Choroid plexus epithelial cell (primary cell): Measurements from ENCODE around the gene ABTB1.

Experiments used
- DNase-seq: peaks from one replicate; pipeline ENCODE4 v3.0.0-alpha.2; 2010; ENCODE audit warnings: low read depth
- H3K4me3 ChIP-seq: 2 replicates; pipeline ENCODE4 v1.5.1; 2011; ENCODE audit warnings: low read depth, mild to moderate bottlenecking, control low read depth, low read length, moderate library complexity
- TF ChIP-seq, protein P1 (sequence below): conservative IDR thresholded peaks from 2 replicates; pipeline ENCODE4 v1.5.1; 2011; ENCODE audit warnings: low read depth, mild to moderate bottlenecking, control low read depth, inconsistent platforms, low read length, moderate library complexity

ABTB1 gene

DNA sequence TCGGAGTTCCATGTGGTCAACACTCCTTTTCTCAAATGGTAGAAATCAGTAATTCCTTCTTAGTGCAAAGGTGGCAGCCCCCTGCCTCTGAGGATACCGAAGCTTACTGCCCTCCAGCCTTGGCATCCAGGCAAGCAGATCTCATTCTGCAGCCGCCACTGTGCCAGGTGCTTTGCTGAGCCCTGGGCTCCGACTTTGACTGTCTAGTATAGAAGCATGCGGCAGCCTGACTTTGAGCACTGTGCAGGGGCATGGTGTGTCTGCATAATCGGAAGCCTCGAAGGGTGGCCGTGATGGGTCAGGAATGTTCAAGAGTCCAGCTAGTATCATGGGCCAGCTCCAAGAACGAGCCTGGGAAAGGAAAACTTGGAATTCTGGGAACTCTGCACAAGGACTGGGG lies 39.7 kb downstream of the ABTB1 start:
- H3K4me3 ChIP-seq = no peak overlapping the region
- no peak for DNase-seq
- TF ChIP-seq, protein P1, sequence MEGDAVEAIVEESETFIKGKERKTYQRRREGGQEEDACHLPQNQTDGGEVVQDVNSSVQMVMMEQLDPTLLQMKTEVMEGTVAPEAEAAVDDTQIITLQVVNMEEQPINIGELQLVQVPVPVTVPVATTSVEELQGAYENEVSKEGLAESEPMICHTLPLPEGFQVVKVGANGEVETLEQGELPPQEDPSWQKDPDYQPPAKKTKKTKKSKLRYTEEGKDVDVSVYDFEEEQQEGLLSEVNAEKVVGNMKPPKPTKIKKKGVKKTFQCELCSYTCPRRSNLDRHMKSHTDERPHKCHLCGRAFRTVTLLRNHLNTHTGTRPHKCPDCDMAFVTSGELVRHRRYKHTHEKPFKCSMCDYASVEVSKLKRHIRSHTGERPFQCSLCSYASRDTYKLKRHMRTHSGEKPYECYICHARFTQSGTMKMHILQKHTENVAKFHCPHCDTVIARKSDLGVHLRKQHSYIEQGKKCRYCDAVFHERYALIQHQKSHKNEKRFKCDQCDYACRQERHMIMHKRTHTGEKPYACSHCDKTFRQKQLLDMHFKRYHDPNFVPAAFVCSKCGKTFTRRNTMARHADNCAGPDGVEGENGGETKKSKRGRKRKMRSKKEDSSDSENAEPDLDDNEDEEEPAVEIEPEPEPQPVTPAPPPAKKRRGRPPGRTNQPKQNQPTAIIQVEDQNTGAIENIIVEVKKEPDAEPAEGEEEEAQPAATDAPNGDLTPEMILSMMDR = no peak

DNA sequence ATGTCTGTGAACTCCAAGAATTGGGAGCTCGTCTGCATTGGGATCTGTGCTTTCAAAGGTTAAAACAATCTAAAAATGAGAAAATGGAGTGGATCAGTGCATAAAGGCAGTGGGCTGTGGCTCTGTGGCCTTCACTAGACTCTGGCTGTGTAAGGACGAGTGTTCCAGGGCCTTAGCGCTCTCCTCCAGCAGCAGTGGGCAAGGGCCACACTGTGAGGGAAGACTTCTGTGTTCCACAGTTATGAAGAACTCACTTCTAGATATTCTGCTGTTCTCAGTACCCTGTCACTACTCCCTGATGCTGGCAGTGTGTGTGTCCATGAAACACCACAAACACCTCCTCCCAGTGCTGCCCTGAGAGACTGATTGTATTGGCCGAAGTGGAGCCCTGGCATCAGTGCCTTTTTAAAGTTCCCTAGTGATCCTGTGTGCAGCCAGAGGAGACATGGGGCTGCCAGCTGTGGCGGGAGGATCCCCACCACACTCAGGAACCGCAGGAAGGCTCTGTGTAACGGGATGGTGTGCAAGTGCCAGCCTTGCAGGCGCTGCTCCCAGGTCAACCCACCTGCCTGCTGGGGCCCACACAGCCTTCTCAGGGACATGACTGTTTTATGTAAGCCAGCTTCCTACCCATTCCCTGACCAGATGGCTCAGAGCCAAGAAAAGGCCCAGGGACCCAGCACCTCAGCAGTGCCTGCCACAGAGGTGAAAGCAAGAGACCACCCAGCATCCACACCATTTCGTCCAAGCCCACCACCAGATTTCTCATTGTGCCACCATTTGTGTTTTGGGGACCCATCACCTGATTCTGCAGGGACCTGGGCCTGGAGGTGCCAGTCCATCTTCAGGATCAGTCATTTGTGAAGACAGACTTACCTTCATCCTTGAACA lies 40.4 kb downstream of the ABTB1 start:
- TF ChIP-seq, protein P1 = no peak
- DNase-seq = no peak
- H3K4me3 ChIP-seq = no peak overlapping the region

DNA sequence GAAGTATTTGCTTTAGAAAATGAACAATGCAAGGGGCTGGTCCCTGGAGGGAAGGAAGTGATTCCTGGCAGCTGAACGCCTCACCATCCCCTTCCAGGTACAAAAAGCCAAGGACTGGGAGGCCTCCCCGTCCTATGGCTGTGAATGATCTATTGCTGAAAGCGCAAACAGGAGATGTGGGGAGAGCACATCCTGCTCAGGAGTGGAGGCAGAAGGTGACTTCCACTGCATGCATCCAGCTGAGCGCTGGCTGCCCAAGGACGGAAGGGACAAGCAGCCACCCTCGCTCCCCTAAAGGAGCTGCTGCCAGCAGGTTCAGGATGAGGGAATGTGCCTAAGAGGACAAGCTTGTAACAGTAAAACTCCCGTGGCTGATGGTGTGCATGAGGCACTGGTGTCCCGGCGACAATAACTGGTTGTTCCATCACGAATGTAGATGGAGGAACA lies 41.4 kb downstream of the ABTB1 start:
- DNase-seq = no peak
- TF ChIP-seq, protein P1 = no peak
- no peak overlapping the region for H3K4me3 ChIP-seq

DNA sequence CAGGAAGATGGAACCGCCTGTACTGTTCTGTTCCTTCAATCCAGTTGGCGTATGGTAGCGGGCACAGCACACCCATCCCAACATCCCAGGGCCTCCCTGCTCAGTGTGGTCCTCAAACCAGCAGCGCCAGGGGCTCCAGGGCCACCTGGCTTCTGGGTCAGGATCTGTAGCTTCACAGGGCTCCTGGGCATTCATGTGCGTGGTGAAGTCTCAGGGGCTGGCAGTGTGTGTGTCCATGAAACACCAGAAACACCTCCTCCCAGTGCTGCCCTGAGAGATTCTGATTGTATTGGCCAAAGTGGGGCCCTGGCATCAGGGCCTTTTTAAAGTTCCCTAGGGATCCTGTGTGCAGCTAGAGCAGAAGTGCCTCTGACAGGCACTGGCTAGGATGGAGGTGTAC lies 42.1 kb downstream of the ABTB1 start:
- no peak for DNase-seq
- TF ChIP-seq, protein P1 = no peak
- H3K4me3 ChIP-seq = no peak overlapping the region

DNA sequence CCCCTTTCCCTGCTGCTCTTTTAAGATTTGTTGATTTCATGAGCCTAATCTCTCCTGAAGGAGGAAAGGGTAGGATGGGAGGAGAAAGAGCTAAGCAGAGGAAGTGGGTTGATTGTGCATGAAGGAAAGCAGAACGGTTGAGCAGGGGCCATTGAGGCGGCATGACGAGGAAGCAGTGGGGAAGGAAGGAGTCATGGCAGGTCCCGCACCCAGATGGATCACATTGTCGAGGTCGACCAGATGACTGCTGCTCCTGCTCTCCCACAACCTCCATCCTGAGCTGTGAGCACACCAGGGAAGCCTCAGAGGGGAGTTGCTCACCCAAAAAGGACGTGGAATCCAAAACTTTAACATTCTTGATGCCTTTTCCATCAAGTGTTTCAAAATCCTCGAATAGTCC lies 42.8 kb downstream of the ABTB1 start:
- H3K4me3 ChIP-seq = no peak overlapping the region
- DNase-seq = no peak
- TF ChIP-seq, protein P1 = no peak

DNA sequence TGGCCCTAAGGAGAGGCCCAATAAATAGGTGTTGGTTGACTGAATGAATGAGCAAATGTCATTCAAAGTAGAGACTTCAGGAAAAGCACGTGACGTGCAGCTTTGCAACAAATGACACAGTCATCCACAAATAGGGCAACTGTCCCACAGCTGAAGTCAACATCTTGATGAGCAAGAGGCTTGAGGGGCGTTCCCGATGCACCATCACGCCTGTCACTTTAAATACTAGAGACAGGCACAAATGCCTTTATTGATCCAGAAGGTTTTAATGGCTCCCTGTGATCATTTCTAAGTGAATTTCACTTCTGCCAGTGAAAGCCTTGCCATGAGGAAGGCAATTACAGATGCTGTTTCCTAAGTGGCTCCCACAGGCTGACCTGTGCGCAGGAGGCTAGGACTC lies 43.6 kb downstream of the ABTB1 start:
- TF ChIP-seq, protein P1 = no peak
- DNase-seq = no peak
- H3K4me3 ChIP-seq = no peak overlapping the region
